ENCODE measurements around the gene TOX2. TPM values are rescaled to one million over a fixed set of nuclear protein-coding genes. Genes with fewer than 3 reads are reported as not detected.

TOX2 gene
- total RNA-seq, 2 experiments from 2014 or later = 1.5 to 1.7 TPM

- ATAC-seq = no peak
- Mint-ChIP-seq H3K27me3 (peaks cover 7% of the 10 kb centered on the region), H3K36me3 (ENCODE audit: low read depth) (peaks cover 2% of the 10 kb centered on the region), H3K4me1 (ENCODE audit: low read depth) (peaks cover 27% of the 10 kb centered on the region), H3K9me3 (no peaks in the 10 kb centered on the region), H3K4me3 (no peak overlapping the region), H3K27ac (no peak overlapping the region)
- POLR2A ChIA-PET = interaction anchor here (1.0 kb wide), 1 partner anchor 11 kb away, joined by 3 read pairs; no protein-coding TSS in a partner anchor
- no peak for DNase-seq
- no peak for TF ChIP-seq CTCF (IDR thresholded peaks at IDR 0.05)
- intact Hi-C loops (cut with micrococcal nuclease) = no loop called here
- CTCF ChIA-PET = interaction anchor here (0.9 to 2.9 kb wide), 9 partner anchors 9 to 236 kb away, joined by 3 to 11 read pairs (median 4); no protein-coding TSS in a partner anchor
These were observed 69.9 kb downstream of the TOX2 start for GRCh38 chr20:43984587-43984986.

GRCh38 chr20:43985121-43985520 lies 70.5 kb downstream of the TOX2 start:
- ChIA-PET POLR2A (interaction anchor here (1.0 kb wide), 1 partner anchor 10 kb away, joined by 3 read pairs; no protein-coding TSS in a partner anchor), CTCF (interaction anchor here (0.9 to 2.9 kb wide), 3 partner anchors 8 to 43 kb away, joined by 4 to 11 read pairs (median 4); no protein-coding TSS in a partner anchor)
- Mint-ChIP-seq H3K4me3 (no peak overlapping the region), H3K4me1 (ENCODE audit: low read depth) (peaks cover 27% of the 10 kb centered on the region), H3K36me3 (ENCODE audit: low read depth) (peaks cover 4% of the 10 kb centered on the region), H3K27me3 (peaks cover 4% of the 10 kb centered on the region), H3K27ac (peak overlapping the region; percentile 34), H3K9me3 (peaks cover 4% of the 10 kb centered on the region)
- DNase-seq (peak; percentile 45), ATAC-seq (peak; percentile 44)
- TF ChIP-seq CTCF (IDR thresholded peaks at IDR 0.05) = no peak
- intact Hi-C loops (cut with micrococcal nuclease) = no loop called here

- intact Hi-C loops (cut with micrococcal nuclease) = no loop called here
- TF ChIP-seq CTCF (IDR thresholded peaks at IDR 0.05) = no peak
- H3K36me3 Mint-ChIP-seq (ENCODE audit: low read depth) = peaks cover 4% of the 10 kb centered on the region
- CTCF ChIA-PET = interaction anchor here (0.9 to 1.4 kb wide), 2 partner anchors 13 to 43 kb away, joined by 4 read pairs; no protein-coding TSS in a partner anchor
- no peak overlapping the region for H3K4me3 Mint-ChIP-seq
- POLR2A ChIA-PET = interaction anchor here (1.0 kb wide), 1 partner anchor 11 kb away, joined by 3 read pairs; no protein-coding TSS in a partner anchor
- no peak for DNase-seq
- H3K27me3 Mint-ChIP-seq = peaks cover 3% of the 10 kb centered on the region
- peaks cover 27% of the 10 kb centered on the region for H3K4me1 Mint-ChIP-seq (ENCODE audit: low read depth)
- H3K27ac Mint-ChIP-seq = no peak overlapping the region
- H3K9me3 Mint-ChIP-seq = peaks cover 4% of the 10 kb centered on the region
- ATAC-seq = no peak
These were observed 71.1 kb downstream of the TOX2 start for GRCh38 chr20:43985608-43986316.

GRCh38 chr20:43987018-43987417 lies 72.4 kb downstream of the TOX2 start:
- no peak for DNase-seq
- TF ChIP-seq CTCF (IDR thresholded peaks at IDR 0.05) = no peak
- Mint-ChIP-seq H3K4me1 (ENCODE audit: low read depth) (peaks cover 27% of the 10 kb centered on the region), H3K4me3 (no peak overlapping the region), H3K27me3 (peaks cover 3% of the 10 kb centered on the region), H3K36me3 (ENCODE audit: low read depth) (peaks cover 4% of the 10 kb centered on the region), H3K9me3 (peaks cover 4% of the 10 kb centered on the region), H3K27ac (no peak overlapping the region)
- POLR2A ChIA-PET = interaction anchor here (1.0 kb wide), 1 partner anchor 10 kb away, joined by 3 read pairs; no protein-coding TSS in a partner anchor
- CTCF ChIA-PET = interaction anchor here (0.7 kb wide), 1 partner anchor 94 kb away, joined by 3 read pairs; no protein-coding TSS in a partner anchor
- intact Hi-C loops (cut with micrococcal nuclease) = no loop called here
- no peak for ATAC-seq

GRCh38 chr20:43987531-43987930 lies 72.9 kb downstream of the TOX2 start:
- H3K4me3 Mint-ChIP-seq = no peak overlapping the region
- intact Hi-C loops (cut with micrococcal nuclease) = no loop called here

More at GRCh38 chr20:43987531-43987930, 72.9 kb downstream of the TOX2 start:
- no peak for TF ChIP-seq CTCF (IDR thresholded peaks at IDR 0.05)
- ChIA-PET POLR2A (no interaction called here), CTCF (interaction anchor here (0.7 kb wide), 1 partner anchor 93 kb away, joined by 3 read pairs; no protein-coding TSS in a partner anchor)
- ATAC-seq (no peak), DNase-seq (no peak)
- Mint-ChIP-seq H3K36me3 (ENCODE audit: low read depth) (peaks cover 4% of the 10 kb centered on the region), H3K27ac (no peak overlapping the region), H3K4me1 (ENCODE audit: low read depth) (peaks cover 27% of the 10 kb centered on the region), H3K27me3 (no peaks in the 10 kb centered on the region), H3K9me3 (peaks cover 4% of the 10 kb centered on the region)

Data from activated CD8-positive, alpha-beta T cell treated with anti-CD3 and anti-CD28 coated beads for 36 hours (primary cell).